ENCODE measurements around the gene THAP8. TPM values are rescaled to one million over a fixed set of nuclear protein-coding genes. Genes with fewer than 3 reads are reported as not detected.

The THAP8 gene
- total and polyA plus RNA-seq, 2 donors (not counting 3 experiments of a cell fraction or from before 2014, with no cell fraction given): 2.9 to 6.6 TPM

Other genes with a start within 250 kb of the THAP8 start
- gene PRODH2, start 241.4 kb downstream of the THAP8 start, total RNA-seq: not detected in 2 replicates
- not detected in 2 replicates for gene PRODH2, start 241.4 kb downstream of the THAP8 start, polyA plus RNA-seq
- gene NPHS1, start 201.8 kb downstream of the THAP8 start, total RNA-seq: not detected in 2 replicates
- not detected in 2 replicates for gene NPHS1, start 201.8 kb downstream of the THAP8 start, polyA plus RNA-seq
- gene KIRREL2, start 197.4 kb downstream of the THAP8 start, total RNA-seq: not detected in 2 replicates
- gene KIRREL2, start 197.4 kb downstream of the THAP8 start, polyA plus RNA-seq: not detected in 2 replicates
- gene APLP1, start 185.7 kb downstream of the THAP8 start, total RNA-seq: 6.2 and 9.0 TPM in 2 replicates
- gene APLP1, start 185.7 kb downstream of the THAP8 start, polyA plus RNA-seq: 13.0 and 15.1 TPM in 2 replicates
- gene NFKBID, start 153.7 kb downstream of the THAP8 start, total RNA-seq: 7.6 and 8.7 TPM in 2 replicates
- 5.5 and 6.7 TPM in 2 replicates for gene NFKBID, start 153.7 kb downstream of the THAP8 start, polyA plus RNA-seq
- not detected in 2 replicates for gene HCST, start 151.8 kb downstream of the THAP8 start, total RNA-seq
- gene HCST, start 151.8 kb downstream of the THAP8 start, polyA plus RNA-seq: not detected in 2 replicates
- gene TYROBP, start 146.0 kb downstream of the THAP8 start, total RNA-seq: not detected in 2 replicates
- gene TYROBP, start 146.0 kb downstream of the THAP8 start, polyA plus RNA-seq: not detected in 2 replicates
- 15.9 and 17.3 TPM in 2 replicates for gene LRFN3, start 117.9 kb downstream of the THAP8 start, total RNA-seq
- 4.1 and 5.8 TPM in 2 replicates for gene LRFN3, start 117.9 kb downstream of the THAP8 start, polyA plus RNA-seq
- gene SDHAF1, start 59.1 kb downstream of the THAP8 start, total RNA-seq: 8.4 and 10.3 TPM in 2 replicates
- gene SDHAF1, start 59.1 kb downstream of the THAP8 start, polyA plus RNA-seq: 16.2 and 16.5 TPM in 2 replicates
- gene SYNE4, start 45.5 kb downstream of the THAP8 start, total RNA-seq: 0.62 and 1.3 TPM in 2 replicates
- 0.38 and 0.46 TPM in 2 replicates for gene SYNE4, start 45.5 kb downstream of the THAP8 start, polyA plus RNA-seq
- gene ALKBH6, start 40.1 kb downstream of the THAP8 start, total RNA-seq: 17.3 and 21.4 TPM in 2 replicates
- gene ALKBH6, start 40.1 kb downstream of the THAP8 start, polyA plus RNA-seq: 26.7 and 33.2 TPM in 2 replicates
- 21.0 and 24.4 TPM in 2 replicates for gene CLIP3, start 21.4 kb downstream of the THAP8 start, total RNA-seq
- gene CLIP3, start 21.4 kb downstream of the THAP8 start, polyA plus RNA-seq: 4.7 and 7.0 TPM in 2 replicates
- gene WDR62, start 612 bp upstream of the THAP8 start, total RNA-seq: 12.1 and 13.4 TPM in 2 replicates
- 8.0 and 8.7 TPM in 2 replicates for gene WDR62, start 612 bp upstream of the THAP8 start, polyA plus RNA-seq
- not detected in 2 replicates for gene OVOL3, start 56.9 kb upstream of the THAP8 start, total RNA-seq
- not detected in 2 replicates for gene OVOL3, start 56.9 kb upstream of the THAP8 start, polyA plus RNA-seq
- 63.3 and 64.8 TPM in 2 replicates for gene POLR2I, start 60.6 kb upstream of the THAP8 start, total RNA-seq
- 53.0 and 89.7 TPM in 2 replicates for gene POLR2I, start 60.6 kb upstream of the THAP8 start, polyA plus RNA-seq
- gene TBCB, start 61.2 kb upstream of the THAP8 start, total RNA-seq: 178 and 190 TPM in 2 replicates
- 363 and 364 TPM in 2 replicates for gene TBCB, start 61.2 kb upstream of the THAP8 start, polyA plus RNA-seq
- 722 and 777 TPM in 2 replicates for gene CAPNS1, start 85.8 kb upstream of the THAP8 start, total RNA-seq
- gene CAPNS1, start 85.8 kb upstream of the THAP8 start, polyA plus RNA-seq: 1,095 and 1,235 TPM in 2 replicates
- 26.8 and 35.2 TPM in 2 replicates for gene COX7A1, start 98.2 kb upstream of the THAP8 start, total RNA-seq
- 10.6 and 11.6 TPM in 2 replicates for gene COX7A1, start 98.2 kb upstream of the THAP8 start, polyA plus RNA-seq
- gene ZNF565, start 160.4 kb upstream of the THAP8 start, total RNA-seq: 3.1 and 3.6 TPM in 2 replicates
- gene ZNF565, start 160.4 kb upstream of the THAP8 start, polyA plus RNA-seq: 1.4 and 1.8 TPM in 2 replicates
- gene ZNF146, start 160.8 kb upstream of the THAP8 start, total RNA-seq: 63.3 and 65.9 TPM in 2 replicates
- 9.7 and 17.8 TPM in 2 replicates for gene ZNF146, start 160.8 kb upstream of the THAP8 start, polyA plus RNA-seq